ENCODE results near the gene DMD.

- TF ChIP-seq CTCF (IDR thresholded peaks at IDR 0.05; ENCODE audit: borderline replicate concordance, extremely low read depth, low read length, poor library complexity, severe bottlenecking) (no peak), EZH2 (IDR thresholded peaks at IDR 0.05; ENCODE audit: borderline replicate concordance, low read depth, low read length, severe bottlenecking) (no peak)
These were observed 1126.6 kb downstream of the DMD start for GRCh38 chrX:32084757-32085156.

Measured in DND-41 (cell line).